NCI-H2227 (cell line): ENCODE data around the gene RAB20.
"Not testable (repeated sequence)": the region's sequence is repeated elsewhere in the genome, so short reads cannot be mapped to it uniquely, and the experiment has no call there.

Experiments
- DNase-seq: peaks from one replicate; lab custom pipeline; 2025; ENCODE audit not compliant: unreplicated experiment; lab: John Stamatoyannopoulos, UW

The RAB20 gene

DNA sequence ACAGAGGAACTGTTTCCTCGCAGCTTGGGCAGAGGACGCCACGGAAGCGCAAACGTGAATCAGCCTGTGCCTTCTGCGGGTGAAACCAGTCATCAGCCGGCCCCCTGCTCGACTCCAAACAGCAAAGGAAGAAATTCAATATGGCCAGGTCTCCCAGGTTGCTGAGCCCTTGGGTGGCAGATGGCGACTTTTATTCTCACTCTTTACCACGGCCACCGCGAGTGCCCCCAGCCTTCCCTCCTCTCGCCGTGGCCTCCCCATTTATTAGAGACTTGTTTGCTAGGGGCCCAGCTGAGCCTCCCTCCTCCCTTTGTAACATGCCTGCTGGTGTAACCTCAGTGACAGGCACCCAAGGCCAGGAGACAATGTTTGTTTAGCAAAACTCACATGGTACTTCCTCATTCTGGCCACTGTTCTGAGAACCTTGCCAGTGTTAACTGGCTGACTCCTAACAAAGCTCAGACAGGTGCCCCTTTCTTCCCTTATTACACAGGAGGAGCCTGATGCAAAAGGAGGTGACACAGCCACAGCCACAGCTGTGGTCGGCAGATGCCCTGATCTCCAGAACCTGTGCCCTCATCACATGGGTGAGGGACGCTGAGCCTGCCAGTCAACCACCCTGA, 5.8 kb downstream of the RAB20 start:
- DNase-seq, result no peak

DNA sequence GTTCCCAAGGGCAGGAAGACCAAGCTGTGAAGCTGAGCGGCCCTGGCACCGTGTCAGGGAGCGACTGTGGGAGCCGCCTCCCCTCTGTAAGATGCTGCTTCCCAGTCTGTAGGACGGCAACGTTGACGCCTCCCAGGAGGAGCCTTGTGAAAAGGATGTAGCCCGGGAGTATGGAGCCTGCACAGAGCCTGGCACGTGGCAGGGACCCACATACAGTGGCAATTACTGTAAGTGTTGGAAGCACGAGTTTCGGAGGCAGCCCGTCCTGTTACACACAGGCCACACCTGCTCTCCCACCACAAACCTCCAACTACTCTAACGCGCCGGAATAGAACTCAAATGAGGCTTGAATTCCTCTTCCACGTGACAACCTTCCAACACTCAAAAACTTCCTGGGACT, 6.6 kb downstream of the RAB20 start:
- no peak for DNase-seq

DNA sequence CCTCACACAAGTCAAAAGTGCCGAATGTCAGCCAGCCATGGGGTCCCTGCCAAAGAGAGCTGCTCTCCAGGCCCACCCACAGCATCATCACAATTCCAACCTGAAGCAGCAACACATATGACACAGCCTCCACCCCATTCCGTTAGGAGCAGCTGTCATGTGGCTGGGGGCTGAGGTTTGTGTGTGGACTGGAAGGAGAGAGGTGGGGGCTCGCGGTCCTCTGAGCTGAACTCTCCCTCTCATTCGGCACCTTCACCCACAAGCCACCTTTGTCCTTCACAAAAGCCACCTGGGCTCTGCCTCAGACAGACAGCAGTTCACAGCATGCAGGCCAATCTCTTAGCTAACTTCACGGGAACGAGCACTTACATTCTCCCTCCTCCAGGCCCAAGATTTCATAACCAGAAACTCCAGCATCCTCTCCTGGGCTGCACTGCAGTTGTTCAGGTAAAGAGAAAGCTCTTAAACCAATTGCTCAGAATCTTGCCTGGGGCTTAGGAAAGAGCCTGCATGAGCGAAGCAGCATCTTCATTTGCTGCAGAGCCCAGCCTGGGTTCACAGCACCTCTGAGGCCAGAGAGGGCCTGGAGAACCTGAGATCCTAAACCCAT, 7.2 kb downstream of the RAB20 start:
- no peak for DNase-seq

DNA sequence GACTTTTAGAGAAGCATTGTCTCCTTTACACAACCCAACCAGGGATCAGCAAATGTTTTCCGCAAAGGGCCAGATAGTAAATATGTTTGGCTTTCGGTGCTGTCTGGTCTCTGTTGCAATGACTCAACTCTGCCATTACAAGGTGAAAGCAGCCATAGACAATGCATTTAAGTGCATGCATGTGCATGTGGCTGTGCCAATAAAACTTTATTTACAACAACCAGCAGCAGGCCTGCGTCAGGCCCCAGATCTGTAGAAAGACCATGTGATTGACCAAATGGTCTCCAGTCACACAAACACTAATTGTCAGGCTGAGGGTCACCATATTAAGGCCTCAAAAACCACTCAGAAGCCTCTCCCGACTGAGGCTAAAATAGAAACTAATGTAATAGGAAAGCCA, 8.1 kb downstream of the RAB20 start:
- DNase-seq, result no peak

DNA sequence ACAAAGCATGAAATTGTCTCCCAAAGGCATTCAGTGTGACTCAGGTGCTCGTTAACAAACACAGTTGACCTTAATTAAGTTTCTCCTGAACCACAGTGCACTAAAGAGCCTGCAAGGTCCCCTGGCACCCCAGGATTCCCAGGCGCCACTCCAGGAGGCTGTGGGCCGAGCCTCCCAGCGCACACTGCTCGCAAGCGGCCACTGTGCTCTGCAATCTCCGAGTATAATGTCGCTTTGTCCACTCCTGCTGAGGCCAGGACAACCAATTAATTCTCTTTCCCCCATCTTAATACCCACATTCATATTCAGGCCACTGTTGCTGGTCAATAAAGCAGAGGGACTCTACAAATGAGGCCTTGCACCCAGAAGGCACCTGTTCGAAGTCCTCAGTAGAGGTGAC, 8.8 kb downstream of the RAB20 start:
- no peak for DNase-seq

DNA sequence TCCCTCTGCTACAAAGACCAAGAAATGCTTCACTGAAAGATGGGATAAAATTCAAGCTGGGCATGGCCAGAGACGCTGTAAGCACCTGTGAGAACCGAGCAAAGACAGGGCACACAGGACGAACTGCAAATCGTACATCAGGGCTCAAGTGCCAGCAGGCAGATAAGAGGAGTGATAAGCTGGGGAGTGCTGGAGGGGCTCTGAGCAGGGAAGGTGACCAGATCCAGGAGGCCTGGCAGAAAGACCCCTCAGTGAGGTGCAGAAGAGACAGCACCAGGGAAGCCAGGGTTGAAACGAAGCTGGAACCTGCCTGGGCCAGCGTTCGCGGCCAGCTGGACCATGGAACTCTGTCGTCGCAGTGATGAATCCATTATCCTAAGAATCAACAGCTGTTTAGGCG, 10.2 kb downstream of the RAB20 start:
- no peak for DNase-seq

DNA sequence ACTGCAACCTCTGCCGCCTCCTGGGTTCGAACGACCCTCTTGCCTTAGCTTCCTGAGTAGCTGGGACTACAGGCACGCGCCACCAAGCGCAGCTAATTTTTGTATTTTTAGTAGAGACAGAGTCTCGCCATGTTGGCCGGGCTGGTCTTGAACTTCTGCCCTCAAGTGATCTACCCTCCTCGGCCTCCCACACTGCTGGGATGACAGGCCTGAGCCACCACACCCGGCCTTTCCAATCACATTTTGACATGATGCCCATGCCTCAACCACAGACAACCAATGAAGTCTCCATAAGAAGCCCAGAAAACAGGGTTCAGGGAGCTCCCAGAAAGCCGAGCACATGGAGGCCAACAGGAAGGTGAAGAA, 11.7 kb downstream of the RAB20 start:
- DNase-seq, result no peak

DNA sequence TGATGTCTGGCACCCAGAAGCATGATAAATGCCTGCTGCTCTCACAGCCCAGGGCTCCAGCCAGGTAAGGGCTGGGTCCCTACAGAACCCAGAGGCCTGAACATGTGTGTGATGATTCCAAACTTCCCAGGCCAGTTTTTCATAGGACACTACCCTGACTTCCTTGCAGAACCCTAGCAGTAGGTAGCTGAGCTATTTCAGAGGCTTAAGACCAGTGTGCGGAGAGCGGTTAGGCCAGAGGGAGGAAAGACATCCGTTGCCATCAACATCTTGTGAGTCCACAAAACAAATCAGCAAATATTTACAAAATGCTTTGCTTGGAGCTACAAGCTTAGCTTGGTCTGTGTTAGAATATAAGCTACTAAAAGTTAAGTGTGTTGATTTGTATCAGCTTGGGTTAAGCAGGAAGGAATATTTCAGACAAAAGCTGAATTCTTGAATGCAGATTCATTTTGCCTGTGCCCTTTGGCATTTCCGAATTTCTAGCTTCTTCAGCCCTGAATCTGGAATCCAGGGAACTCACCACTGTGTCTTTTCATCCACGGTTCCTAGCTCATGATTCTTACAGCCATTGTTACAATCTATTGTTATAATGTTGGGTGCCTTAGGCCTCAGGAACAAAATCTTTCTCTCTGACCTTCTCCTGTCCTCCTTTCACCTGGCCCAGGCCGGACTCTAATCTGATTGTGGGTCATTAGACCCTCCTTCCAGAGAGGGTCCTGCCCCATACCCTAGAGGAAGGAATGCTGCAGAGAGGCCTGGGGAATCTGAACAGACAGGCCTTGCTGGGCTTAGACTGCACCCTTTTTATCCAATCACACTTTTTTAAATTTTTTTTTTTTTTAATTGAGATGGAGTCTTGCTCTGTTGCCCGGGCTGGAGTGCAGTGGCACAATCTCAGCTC, 12.4 kb downstream of the RAB20 start:
- DNase-seq, result no peak

DNA sequence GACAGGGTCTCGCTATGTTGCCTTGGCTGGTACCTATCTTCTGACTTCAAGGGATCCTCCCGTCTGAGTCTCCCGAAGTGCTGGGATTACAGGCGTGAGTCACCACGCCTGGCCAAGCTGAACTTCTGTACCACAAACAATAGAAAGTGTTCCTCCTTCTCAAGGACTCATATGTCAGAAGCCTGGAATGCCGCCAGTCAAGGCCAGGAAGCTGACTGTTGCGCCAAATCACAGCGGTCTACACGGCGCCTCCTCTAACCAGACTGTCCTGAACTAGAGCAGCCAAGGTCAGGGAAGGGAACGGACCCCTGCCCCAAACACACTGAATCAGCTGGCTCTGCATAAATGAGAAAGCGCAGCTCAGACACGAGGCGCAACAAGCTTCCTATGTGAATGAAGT, 14.6 kb downstream of the RAB20 start:
- DNase-seq, result no peak

DNA sequence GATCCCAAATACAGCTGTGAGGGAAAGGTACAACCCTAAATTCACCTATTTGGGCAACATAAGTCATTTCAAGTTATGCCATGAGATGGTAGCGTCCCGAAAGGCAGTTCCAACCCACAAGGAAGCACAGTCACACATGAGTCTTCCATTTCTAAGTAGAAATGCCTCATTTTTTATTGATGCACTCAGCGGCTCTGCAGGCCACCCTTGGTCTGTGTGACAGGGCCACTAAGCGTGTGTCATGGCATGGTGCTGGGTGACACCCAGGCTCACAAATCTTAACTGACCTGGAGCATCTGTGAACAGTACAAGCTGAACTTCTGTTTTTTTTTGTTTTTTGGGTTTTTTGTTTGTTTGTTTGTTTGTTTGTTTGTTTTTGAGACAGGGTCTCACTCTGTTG, 15.1 kb downstream of the RAB20 start:
- no peak for DNase-seq

DNA sequence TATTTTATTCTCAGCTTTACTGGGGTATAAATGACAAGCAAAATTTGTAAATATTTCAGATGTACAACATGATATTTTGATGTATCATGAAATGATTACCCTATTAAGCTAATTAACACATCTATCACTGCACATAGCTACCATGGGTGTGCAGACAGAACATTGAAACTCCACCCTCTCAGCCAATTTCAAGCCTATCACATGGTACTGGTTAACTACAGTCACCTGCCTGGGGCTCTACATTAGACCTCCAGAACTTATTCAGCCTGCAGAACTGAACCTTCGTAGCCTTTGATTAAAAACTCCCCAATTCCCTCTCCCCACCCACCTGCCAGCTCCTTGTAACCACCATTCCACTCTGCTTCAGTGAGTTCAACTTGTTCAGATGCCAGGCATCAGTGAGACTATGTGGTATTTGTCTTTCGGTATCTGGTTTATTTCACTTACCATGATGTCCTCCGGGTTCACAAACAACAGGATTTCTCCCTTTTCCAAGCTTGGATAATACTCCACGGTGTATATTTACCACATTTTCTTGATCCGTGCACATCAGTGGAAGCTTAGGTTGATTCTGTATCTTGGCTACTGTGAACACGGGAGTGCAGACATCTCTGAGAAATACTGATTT, 19.2 kb downstream of the RAB20 start:
- no peak for DNase-seq

DNA sequence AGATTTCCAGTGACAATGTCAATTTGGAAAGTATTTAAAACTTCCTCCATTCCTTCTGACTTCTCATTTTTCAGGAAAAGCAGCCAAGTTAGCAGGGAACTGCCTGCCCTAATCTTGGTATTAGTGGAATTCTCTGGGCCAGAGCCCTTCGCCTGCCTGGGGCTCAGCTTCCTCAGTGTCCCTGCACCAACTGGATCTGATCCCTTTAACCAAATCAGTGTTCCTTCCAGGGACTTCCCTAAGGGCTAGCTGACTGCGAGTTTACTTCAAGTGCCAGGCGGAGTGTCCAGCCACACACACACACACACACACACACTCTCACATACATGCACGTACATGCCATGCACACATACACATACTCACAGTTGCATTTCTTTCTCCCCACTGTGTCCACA, 20.0 kb downstream of the RAB20 start:
- DNase-seq, result no peak

DNA sequence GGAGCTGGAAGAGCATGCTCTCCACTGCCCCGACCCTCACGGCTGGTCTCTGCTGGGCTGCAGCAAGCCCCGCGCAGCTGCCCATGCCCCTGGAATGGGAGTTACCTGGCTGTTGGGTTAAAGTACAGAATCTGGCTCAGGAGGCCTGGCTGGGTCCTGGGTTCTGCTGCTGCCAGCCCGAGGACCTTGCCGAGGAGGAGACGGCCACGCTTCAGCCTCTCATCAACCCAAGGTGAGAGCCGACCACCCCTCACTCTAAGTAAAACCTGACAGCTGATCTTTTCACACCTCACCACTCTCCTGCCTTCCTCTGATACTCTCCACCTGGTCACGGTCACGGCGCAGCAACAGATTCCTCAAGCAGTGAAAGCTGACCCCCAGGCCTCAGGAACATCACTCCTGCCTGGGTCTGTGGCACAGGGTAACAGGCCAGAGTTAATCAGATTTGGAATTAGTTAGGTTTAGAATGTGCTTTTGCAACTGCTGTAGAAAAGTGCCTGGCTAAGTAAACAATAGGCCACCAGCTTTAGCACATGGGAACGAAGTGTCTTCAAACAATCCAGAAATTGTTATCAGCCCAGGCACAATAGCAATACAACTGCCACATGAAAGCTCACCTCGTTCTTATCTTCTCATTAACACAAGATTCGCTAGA, 20.5 kb downstream of the RAB20 start:
- DNase-seq, result no peak

DNA sequence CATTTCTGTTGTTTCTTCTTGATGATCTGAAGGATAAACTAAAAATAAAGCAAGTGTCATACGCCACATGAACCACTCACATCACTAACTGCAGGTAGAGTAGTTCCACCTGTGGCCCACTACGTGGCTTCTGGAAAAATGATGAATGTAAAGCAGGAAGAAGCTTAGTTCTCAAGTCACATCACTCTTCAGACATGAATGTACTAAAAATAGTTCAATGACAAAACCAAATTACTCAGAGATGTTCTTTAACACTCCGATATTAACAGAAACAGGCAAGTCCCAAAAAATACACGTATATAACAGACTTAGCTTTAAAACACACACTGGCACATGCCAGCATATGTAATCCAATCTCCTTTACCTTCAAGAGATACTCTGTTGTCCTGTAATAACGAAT, 21.6 kb downstream of the RAB20 start:
- DNase-seq, result no peak

DNA sequence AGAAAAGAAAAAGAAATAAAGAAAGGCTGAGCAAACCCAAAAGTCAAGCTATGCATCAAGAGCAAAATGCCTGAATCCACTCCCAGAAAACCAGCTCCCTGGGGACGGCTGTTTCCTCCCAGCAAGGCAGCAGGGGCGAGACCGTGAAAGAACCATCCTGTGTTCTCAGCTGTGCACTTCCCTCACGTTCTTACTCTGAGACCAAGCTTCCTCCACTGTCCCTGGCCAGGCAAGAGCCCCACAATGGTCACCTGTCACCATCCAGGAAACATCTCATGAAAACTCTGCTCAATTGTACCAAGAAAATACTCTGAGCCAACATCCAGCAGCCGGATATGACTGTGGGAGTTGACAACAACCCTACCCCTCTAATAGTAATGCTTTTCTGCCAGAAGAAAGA, 22.9 kb downstream of the RAB20 start:
- no peak for DNase-seq

DNA sequence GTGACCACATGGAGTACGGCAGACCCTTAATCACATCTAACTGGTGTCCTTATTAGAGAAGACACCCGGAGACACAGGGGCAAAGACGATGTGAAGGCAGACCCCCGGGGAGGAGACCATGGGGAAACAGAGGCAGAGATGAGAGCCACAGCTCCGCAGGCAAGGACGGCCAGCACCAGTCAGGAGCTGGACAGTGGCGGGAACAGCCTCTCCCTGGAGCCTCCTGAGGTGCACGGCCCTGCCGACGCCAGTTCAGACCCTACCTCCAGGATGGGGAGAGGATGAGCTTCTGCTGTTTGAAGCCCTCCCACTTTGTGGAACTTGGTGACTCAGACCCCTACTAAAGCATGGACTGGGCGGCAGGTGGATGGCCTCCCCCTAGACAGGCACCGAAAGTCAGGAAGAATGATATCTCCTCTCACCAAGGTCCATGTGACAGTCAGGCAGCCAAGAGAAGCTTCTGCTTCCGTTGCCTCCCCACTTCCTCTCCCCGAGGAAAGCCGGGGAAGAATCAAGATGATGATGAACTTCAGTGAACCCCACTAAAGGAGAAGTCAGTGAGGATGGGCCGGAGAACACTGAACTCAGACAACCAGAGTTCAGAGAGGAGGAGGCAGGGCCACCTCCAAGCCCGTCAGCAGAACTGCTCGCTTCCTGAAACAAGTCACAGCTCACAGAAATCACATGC, 25.4 kb downstream of the RAB20 start:
- DNase-seq, result no peak

DNA sequence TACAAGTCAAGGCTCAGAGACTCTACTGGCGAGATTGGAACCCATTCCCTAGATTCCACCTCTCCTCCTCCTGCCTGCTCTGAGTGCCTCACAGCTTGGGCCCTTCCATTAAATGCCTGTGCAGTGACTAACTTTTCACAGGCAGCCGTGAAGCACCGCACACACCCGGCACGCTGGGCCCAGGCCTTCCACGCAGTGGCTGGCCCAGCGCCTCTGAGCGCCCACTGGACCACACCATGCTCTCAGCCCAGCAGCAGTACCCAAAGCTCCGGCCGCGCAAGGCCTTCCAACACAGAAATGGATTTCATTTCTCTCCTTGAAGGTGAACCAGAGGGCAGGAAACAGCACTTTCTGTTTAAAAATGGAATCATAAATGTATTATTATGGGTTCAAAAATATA, 26.0 kb downstream of the RAB20 start:
- DNase-seq, result no peak

DNA sequence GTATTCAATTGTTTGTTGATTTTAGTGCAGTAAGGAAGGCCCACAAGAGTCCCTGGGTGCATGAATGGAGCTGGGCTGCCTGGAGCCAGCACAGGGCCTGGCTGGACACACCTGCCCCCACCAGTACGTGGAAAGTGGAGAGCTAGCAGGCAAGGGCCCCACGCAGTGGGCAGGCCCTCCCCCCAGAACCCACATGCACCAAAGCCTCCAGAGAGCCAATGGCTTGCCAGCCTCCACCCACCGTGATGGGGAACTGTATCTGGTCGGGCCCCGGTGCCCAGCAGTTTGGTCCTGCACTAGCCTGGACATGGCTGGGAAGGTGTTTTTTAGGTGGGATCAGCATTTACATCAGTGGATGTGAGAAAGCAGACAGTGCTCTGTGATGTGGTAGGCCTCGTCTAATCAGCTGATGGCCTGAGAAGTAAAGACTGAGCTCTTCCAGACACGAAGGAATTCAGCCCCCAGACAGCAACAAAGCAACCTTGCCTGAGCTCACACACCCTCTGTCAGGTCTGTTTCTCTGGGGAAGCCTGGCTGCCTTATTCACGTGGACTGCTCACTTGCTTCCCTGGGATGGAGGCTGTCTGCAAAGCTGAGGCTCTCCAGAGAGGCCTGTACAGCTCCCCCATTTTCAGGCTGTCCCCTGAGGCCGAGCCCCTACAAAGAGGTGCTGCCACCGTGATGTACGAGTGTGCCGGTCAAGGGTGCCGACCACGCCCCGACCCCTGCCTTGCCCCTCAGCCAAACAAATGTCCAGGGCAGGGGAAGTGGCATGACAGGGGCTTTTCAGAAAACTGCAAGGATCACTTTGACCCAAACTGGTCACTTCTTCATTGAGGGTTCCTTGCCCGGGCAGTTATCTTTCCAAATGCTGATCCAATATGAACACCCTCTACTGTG, 27.5 kb downstream of the RAB20 start:
- no peak for DNase-seq

DNA sequence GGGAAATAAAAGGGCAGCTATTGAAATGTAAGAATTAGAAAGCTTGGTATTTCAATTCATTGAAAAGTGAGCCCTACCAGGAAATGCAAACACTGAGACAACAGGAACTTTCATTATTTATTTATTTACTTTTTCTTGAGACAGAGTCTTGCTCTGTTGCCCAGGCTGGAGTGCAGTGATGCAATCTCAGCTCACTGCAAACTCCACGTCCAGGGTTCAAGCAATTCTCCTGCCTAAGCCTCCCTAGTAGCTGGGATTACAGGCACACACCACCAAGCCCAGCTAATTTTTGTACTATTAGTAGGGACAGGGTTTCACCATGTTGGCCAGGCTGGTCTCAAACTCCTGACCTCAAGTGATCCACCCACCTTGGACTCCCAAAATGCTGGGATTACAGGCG, 29.3 kb downstream of the RAB20 start:
- not testable (repeated sequence) for DNase-seq

DNA sequence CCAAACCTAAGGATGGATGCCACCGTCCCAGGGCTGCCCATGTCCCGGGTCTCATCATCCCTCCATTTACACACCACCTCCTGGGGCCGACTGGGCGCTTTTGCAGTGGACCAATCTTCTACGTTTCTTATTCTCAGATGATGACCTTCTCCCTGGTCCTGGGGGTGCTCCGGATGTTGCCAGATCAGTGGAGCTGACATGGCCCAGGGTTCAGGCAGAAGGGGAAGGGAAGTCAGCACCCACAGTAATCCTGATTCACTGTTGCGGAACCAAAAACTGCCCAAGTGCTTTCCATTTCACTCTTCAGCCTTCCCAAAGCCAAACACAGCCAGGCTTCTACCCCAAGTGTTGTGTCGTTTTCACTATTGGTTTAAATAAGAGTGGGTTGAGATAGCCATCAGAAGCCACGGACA, 29.8 kb downstream of the RAB20 start:
- DNase-seq, result no peak
